Stimulated activated CD8-positive, alpha-beta memory T cell treated with anti-CD3 and anti-CD28 coated beads, Interleukin-7, amount 100 ng/mL, for 1 hour (primary cell): ENCODE results near the gene KRTAP1-1.
"Not testable (repeated sequence)": the region's sequence is repeated elsewhere in the genome, so short reads cannot be mapped to it uniquely, and the experiment has no call there.

Source experiments
- DNase-seq, 2 donors: peaks; one replicate each; pipeline ENCODE4 v3.0.0-alpha.2; 2020; ENCODE audit warnings: low read depth in 2 of 2

KRTAP1-1 gene

GRCh38 chr17:41055130-41055529, 13.9 kb upstream of the KRTAP1-1 start, which contains the start of gene KRTAP2-2:
KRTAP2-2 (minus strand) TSS chr17:41055230; CDS start chr17:41055211, 19 bp downstream.
- not testable (repeated sequence) for DNase-seq

- DNase-seq, result not testable (repeated sequence)
Measured at GRCh38 chr17:41054556-41054955, 13.3 kb upstream of the KRTAP1-1 start.

- DNase-seq, result no peak
Measured at GRCh38 chr17:41054025-41054424, 12.8 kb upstream of the KRTAP1-1 start.

- no peak for DNase-seq
Measured at GRCh38 chr17:41052566-41052965, 11.3 kb upstream of the KRTAP1-1 start.

- no peak for DNase-seq
Measured at GRCh38 chr17:41049110-41049509, 7.9 kb upstream of the KRTAP1-1 start.

- no peak for DNase-seq
Measured at GRCh38 chr17:41048441-41048840, 7.2 kb upstream of the KRTAP1-1 start.

GRCh38 chr17:41046735-41047465, 5.7 kb upstream of the KRTAP1-1 start, which contains the start of gene KRTAP2-1:
KRTAP2-1 (minus strand) TSS chr17:41047316; CDS start chr17:41047267, 49 bp downstream.
- DNase-seq, result not testable (repeated sequence)

GRCh38 chr17:41042953-41043352, 1.7 kb upstream of the KRTAP1-1 start:
- no peak for DNase-seq

GRCh38 chr17:41037853-41038350, 3.3 kb downstream of the KRTAP1-1 start:
- DNase-seq, result no peak

- not testable (repeated sequence) for DNase-seq
Measured at GRCh38 chr17:41034346-41034935, 6.8 kb downstream of the KRTAP1-1 start, which contains the start of gene KRTAP1-3. KRTAP1-3 (minus strand) TSS chr17:41034874; CDS start chr17:41034821, 53 bp downstream.

- DNase-seq, result no peak
Measured at GRCh38 chr17:41029633-41030245, 11.5 kb downstream of the KRTAP1-1 start, which contains the start of gene KRTAP1-4. KRTAP1-4 (minus strand) TSS chr17:41030195; CDS start chr17:41030078, 117 bp downstream.

- DNase-seq, result no peak
Measured at GRCh38 chr17:41026715-41027471, 14.4 kb downstream of the KRTAP1-1 start, which contains the start of gene KRTAP1-5. KRTAP1-5 (minus strand) TSS chr17:41027208; CDS start chr17:41027155, 53 bp downstream.

GRCh38 chr17:41024697-41025096, 16.6 kb downstream of the KRTAP1-1 start:
- no peak for DNase-seq

- no peak for DNase-seq
Measured at GRCh38 chr17:41020336-41020735, 20.9 kb downstream of the KRTAP1-1 start.

GRCh38 chr17:41019415-41019814, 21.8 kb downstream of the KRTAP1-1 start:
- no peak for DNase-seq

GRCh38 chr17:41018541-41018940, 22.7 kb downstream of the KRTAP1-1 start:
- no peak for DNase-seq

- no peak for DNase-seq
Measured at GRCh38 chr17:41016578-41017215, 24.6 kb downstream of the KRTAP1-1 start.

GRCh38 chr17:41015454-41015853, 25.8 kb downstream of the KRTAP1-1 start:
- no peak for DNase-seq

- no peak for DNase-seq
Measured at GRCh38 chr17:41013606-41014005, 27.6 kb downstream of the KRTAP1-1 start.

- no peak for DNase-seq
Measured at GRCh38 chr17:41013181-41013580, 28.1 kb downstream of the KRTAP1-1 start.
